ENCODE measurements around the gene CRABP2.

GRCh38 chr1:156742017-156742416 lies 36.6 kb upstream of the CRABP2 start:
- TF ChIP-seq POLR2AphosphoS2 (conservative IDR thresholded peaks at IDR 0.05; ENCODE audit: low read length) (no peak), MYC (IDR thresholded peaks at IDR 0.05; ENCODE audit: borderline replicate concordance, low read length) (no peak), SMC3 (IDR thresholded peaks at IDR 0.05) (no peak), TP53 (CRISPR knock-in tag; IDR thresholded peaks at IDR 0.05) (no peak), CTCF (IDR thresholded peaks at IDR 0.05) (no peak), POLR2A (IDR thresholded peaks at IDR 0.05; ENCODE audit: low read length) (no peak), PBX3 (IDR thresholded peaks at IDR 0.05) (no peak), RFX5 (IDR thresholded peaks at IDR 0.05) (no peak), PHF8 (IDR thresholded peaks at IDR 0.05; ENCODE audit: borderline replicate concordance, low read depth) (no peak), CEBPB (IDR thresholded peaks at IDR 0.05) (no peak)
